CD4-positive, alpha-beta T cell treated with Interleukin-6 at 100 ng/mL for 8 hours (primary cell): Measurements from ENCODE around the gene C18orf63.
"Not testable (repeated sequence)": the region's sequence is repeated elsewhere in the genome, so short reads cannot be mapped to it uniquely, and the experiment has no call there.

Experiments
- DNase-seq: peaks from one replicate; pipeline ENCODE4 v3.0.0-alpha.2; 2020; ENCODE audit warnings: mixed read lengths, low spot score

C18orf63 gene

GRCh38 chr18:74286106-74286855 is 29.4 kb upstream of the C18orf63 start:
- no peak for DNase-seq

DNA sequence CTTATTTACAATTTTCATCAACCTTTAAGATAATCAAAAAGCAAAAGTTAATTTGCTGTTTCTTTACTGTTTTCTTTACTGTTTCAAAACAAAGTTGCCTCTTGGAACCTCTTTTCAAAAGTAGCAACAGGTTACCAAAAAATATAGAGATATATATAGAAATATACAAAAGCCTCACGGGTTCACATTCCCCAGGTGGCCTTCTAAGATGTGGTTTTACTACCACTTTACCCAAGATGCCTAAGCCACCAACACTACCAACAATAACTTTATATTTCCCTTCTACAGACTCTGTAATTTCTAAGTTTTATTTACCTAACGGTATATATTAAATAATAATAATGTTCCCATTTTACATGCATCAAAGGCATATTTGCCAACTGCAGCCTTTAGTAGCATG is 28.8 kb upstream of the C18orf63 start:
- no peak for DNase-seq

- no peak for DNase-seq
Measured at GRCh38 chr18:74288041-74288440, 27.6 kb upstream of the C18orf63 start.

DNA sequence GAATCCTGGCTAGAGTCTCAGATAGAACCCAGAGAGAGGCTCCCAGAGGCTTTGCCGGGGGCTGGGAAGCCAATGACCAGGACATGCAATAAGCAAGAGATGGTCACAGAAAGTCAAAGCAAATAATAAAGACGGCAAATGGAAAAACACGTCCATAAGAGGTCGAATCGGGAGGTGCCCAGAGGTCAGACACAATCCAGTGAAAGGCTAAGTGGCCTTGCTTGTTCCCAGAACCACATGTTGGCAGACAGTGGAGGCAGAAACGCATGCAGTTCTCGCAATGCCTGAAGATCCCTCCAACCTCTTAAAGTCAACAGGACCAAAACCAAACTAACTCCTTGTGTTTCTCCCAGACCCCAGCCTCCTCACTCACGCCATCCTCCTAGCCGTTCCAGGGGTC is 26.9 kb upstream of the C18orf63 start:
- DNase-seq: no peak

DNA sequence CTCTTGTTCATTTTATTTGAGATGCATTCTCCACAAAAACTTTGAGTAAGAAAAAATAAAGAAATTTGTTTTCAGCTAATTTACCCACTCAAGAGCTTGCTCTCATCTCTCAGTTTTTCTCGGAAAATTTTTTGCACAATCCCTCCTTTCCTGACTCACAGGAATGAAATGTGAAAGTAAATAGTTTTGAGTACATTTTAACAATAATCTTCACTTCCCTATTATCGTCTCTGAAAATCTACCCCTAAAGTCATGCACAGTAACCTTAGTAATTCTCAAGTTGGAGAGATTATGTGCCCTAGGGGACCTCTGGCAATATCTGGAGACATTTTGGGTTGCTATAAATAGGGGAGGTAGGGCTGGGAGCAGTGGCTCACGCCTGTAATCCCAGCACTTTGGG is 26.5 kb upstream of the C18orf63 start:
- DNase-seq: no peak

DNA sequence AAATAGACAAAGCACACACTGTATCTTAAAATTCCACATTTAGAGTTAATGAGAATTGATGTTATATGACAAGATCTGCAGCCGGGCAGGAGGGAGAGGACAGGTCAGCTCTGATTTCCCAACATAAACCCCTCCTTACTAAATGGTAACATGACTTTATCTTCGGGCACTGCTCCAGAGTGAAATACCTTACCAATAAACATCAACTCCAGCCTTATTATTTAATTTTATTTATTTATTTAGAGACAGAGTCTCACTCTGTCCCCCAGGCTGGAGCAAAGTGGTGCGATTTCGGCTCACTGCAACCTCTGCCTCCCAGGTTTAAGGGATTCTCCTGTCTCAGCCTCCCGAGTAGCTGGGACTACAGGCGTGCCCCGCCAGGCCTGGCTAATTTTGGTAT is 25.6 kb upstream of the C18orf63 start:
- no peak for DNase-seq

- DNase-seq: peak; percentile 5
Measured at GRCh38 chr18:74290794-74291471, 24.7 kb upstream of the C18orf63 start.

DNA sequence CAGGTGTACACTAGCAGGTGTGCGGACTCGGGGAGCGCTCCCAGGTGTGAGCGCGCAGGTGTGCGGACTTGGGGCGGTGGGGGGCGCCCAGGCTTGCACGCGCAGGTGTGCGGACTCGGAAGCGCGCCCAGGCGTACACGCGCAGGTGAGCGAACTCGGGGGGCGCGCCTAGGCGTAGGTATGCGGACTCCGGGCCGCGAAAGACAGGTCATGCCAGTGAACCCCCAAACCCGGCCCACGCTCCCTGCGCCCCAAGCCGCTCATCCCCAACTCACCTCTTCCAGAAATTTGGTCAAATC is 24.2 kb upstream of the C18orf63 start:
- no peak for DNase-seq

- DNase-seq: peak; percentile 98
Measured at GRCh38 chr18:74291771-74292540, 23.7 kb upstream of the C18orf63 start, which contains the start of gene CYB5A. Gene CYB5A (minus strand): TSS chr18:74291963. CDS start chr18:74291875, 88 bp downstream.

GRCh38 chr18:74292541-74292858 is 23.1 kb upstream of the C18orf63 start:
- DNase-seq: no peak

- not testable (repeated sequence) for DNase-seq
Measured at GRCh38 chr18:74292982-74293381, 22.7 kb upstream of the C18orf63 start.

DNA sequence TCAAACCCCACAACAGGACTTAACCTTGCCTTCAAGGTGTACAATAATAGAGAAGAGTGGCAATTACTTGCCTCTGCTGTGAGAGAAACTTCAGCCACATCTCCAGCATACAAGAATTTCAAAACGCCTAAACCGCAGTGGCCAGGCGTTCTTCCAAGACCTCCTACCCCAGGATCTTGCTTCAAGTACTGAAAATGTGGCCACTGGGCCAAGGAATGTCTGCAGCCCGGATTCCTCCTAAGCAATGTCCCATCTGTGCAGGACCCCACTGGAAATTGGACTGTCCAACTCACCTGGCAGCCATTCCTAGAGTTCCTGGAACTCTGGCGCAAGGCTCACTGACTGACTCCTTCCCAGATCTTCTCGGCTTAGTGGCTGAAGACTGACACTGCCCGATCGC is 21.1 kb upstream of the C18orf63 start:
- DNase-seq: no peak

DNA sequence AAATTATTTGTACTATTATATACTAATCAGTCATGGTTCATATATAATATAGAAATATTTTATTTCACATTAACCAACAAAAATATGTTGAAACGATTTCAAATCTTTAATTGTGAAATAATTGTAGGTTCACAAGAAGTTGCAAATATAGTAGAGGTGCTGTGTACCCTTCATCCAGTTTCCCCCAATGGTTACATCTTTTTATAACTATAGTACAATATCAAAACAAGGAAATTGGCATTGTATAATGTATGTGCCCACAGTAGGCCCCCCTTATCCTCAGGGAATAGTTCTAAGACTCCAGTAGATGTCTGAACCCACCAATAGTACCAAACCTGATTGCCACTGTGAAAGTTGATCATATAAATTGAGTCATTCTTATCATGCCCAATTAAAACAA is 16.5 kb upstream of the C18orf63 start:
- no peak for DNase-seq

DNA sequence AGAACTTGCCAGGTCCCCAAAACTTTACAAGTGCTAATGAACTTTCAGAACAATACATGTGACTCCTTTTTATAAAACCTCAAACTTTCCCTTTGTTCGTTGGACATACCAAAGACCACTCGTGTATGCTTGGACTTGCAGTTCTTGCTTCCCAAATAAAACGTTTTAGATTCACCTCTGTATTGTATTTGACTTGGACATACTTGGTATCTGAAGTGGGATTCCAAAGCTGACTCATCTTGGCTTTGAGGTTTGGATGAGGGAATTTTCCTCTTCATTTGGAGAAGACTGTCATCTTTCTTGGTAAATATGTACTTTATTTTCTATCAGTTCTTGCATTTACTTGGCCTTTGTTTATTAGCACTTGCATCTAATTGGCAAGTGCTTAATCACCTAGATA is 15.9 kb upstream of the C18orf63 start:
- no peak for DNase-seq

DNA sequence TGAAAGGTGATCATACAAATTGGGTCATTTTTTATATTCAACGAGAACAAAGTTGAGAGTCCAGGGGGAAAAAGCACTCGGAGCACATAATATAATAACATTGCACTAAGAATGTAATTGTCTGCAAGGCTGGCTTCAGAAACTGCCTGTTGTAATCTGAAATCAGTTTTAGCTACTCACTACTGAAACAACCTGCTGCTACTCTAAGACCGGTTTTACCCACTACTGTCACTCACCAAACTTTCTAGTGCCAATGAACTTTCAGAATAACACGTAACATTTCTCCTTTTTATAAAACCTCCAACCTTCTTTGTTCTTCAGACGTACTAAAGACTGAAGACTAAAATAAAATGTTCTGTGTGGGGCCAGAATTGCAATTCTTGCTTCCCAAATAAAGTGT is 12.3 kb upstream of the C18orf63 start:
- DNase-seq: no peak

- DNase-seq: no peak
Measured at GRCh38 chr18:74303936-74304335, 11.7 kb upstream of the C18orf63 start.

- DNase-seq: no peak
Measured at GRCh38 chr18:74310411-74310810, 5.2 kb upstream of the C18orf63 start.

DNA sequence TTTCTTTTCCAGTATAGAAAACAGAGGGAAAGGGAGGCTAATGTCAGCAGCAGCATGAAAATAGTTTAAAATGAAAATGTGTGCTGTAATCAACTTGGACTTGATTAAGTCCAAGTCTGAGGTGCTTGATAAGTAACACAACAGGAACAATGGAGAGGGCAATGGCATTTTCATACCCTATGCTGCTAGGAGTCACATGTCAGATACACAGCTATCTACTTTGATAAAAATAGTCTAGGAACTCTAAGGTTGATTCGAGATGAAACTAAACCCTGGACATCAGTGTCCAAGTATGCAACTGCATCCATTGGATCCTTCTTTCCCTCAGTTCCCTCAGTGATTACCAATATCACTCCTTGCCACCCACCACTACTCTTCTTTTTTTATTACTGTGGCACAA is 4.6 kb upstream of the C18orf63 start:
- no peak for DNase-seq

DNA sequence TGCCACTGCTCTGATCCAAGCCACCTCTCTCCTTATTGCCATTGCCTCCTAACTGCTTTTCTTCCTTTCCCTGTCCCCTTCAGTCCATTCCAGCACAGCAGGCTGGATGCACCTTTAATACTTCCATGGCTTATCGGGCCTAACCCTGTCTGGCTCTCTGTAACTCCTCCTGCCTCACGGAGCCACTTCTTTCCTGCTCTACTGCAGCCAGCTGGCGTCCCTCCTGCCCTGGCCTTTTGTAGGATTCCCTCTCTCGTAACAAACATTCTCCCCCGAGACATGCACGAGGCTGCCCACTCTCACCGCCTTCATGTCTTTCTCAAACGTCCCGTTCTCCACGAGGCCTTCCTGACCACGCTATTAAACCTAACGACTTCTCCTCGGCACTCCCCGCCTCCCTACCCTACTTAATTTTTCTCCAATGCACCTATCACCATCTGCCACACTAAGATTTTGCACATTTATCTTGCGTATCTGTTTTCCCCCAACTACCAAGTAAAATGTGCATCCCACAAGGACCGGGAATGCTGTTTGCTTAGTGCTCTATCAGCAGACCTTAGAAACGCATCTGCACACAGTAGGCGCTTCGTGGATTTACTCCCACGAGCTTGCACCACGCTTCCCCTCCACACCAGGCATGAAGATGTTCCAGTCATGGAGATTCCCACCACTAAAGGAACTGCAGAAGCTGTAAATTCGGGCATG is 728 bp upstream of the C18orf63 start:
- no peak for DNase-seq

DNA sequence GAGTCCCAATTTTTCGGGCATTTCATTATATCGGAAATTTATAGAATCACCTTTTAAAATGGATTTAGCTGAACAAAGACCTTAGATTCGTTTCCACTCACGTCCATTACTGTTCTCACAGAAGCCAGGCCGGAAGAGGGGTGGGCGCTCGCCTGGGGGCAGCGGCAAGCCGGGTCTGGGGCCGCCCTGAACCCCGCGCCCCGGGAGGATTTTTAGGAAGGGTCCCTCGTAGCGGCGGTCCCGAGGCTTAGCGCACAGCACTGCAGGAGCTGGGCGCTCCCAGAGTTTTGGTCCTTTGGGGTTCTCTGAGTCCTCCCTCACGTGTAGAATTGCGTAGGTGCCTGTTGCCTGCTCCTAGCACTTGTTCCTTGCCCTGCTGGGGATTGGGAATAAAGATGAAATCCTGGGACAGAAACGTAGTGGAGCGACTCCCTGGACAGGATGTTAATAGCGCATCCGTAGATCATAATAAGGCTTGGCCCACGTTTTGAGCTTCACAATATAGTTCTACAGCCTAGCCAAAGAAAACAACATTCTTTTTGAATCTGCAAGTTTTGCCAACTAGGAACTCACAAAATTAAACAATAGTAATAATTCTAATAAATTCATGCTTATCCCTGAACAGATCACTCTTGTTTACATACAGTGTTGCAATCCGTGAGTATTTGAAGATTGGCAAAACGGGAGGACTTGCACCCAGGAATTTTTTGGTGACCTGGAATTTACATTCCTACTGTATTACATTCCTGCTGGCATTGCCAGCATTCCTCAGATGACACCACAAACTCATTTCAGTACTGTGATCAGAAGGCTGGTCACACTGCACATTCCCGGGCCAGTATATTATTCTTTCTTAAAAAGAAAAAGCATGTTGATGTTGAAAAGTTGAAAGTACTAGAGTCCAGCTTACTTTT is 875 bp downstream of the C18orf63 start:
- no peak for DNase-seq

GRCh38 chr18:74326231-74326630 is 10.6 kb downstream of the C18orf63 start:
- no peak for DNase-seq

DNA sequence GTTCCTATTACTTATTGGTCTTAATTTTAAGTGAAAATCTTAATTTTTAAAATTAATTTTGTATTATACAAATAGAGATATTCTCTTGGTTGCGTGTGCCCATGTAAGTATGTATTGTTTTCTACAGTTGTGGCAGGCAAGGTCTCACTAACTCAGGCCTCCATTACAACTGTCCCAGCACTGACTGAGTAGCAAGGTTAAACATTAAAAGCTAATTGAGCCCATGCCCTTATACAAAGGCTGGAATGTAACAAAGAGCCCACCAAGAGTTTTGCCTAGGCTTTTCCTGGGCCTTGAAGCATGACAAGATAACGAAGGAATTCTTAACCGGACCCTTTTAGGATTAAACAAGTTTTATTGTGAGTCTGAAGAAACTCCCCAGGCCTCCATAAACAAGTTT is 11.2 kb downstream of the C18orf63 start:
- not testable (repeated sequence) for DNase-seq
